Measurements from ENCODE around the gene ATXN7L1. TPM values are rescaled to one million over a fixed set of nuclear protein-coding genes. Genes with fewer than 3 reads are reported as not detected.
"Not testable (repeated sequence)": the region's sequence is repeated elsewhere in the genome, so short reads cannot be mapped to it uniquely, and the experiment has no call there.

The ATXN7L1 gene
- total RNA-seq, 1 donor from 2014 or later, result 5.1 TPM

DNA sequence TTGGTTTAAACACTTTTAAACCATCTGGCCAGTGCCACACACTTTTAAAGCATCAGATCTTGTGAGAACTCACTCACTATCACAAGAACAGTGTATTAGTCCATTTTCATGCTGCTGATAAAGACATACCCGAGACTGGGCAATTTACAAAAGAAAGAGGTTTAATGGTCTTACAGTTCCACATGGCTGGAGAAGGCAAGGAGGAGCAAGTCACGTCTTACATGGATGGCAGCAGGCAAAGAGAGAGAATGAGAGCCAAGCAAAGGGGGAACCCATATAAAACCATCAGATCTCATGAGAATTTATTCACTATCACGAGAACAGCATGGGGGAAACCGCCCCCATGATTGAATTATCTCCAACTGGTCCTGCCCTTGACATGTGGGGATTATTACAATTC lies 165.7 kb downstream of the ATXN7L1 start:
- not testable (repeated sequence) for DNase-seq (ENCODE audit: low read depth)

DNA sequence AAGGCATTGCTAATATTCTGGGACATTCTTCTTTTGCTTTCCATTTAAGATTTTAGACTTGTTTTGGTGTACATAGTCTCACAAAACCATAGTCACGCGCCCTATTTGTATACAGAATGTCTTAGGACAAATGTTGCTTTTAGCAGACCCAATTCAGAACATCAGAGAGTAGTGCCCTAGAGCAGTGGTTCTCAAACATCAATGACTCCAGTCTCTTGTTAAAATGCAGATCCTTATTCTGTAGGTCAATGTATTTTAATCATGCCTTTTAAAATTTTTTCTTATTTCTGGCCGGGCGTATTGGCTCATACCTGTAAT lies 167.7 kb downstream of the ATXN7L1 start:
- DNase-seq (ENCODE audit: low read depth), result no peak

DNA sequence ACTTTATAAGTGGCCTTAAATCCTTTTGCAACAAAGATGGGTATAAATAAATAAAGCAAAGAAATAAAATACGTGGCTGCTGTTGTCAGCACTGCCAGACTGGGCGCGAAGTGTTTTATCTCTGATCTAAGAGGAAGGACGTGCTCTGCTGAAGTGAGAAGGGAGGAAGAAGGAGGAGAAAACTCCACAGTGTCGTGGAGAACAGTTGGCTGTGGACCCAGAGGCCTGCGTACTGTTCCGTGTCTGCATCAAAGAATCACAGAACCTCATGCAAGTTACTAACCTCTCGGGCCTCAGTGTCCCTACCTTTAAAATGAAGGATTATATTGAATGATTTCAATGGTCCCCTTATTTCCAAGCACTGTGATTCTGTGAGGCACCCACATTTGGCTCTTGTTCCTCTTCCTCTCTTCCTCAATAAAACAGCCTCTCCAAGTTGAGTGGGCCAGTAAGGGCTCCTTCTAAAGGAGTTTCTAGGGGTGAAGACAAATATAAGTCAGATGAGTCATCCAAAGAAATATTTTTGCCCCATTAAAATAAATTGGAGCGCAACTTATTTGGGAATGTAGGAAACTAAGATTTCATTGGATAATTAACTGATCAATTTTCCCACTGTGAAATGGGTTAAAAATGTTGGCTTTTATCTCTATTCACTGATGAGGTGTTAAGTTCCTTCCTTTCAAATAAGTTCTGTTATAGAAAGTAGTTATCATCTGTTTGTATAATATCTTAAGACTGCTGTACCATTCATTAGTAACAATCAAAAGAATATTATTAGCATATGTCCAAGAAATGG lies 168.2 kb downstream of the ATXN7L1 start:
- DNase-seq (ENCODE audit: low read depth), result no peak

DNA sequence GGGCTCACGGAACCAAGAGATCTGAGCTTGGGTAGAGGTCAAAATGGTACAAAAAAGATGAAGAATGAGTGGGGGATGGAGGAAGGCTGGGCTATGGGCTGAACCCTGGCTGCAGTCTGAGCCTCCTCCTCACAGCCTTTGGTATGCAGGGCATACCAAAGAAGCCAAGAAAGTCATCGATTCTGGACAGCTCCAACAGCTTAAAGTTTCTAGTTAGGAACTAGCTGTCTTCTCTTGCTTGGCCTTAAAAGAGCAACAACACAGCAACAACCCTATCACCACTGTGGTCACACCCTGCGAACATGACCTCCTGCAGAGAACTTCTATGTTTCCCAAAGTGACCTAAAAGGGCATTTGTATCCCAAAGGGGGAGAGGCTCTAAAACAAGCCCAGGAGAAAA lies 169.0 kb downstream of the ATXN7L1 start:
- DNase-seq (ENCODE audit: low read depth), result no peak

DNA sequence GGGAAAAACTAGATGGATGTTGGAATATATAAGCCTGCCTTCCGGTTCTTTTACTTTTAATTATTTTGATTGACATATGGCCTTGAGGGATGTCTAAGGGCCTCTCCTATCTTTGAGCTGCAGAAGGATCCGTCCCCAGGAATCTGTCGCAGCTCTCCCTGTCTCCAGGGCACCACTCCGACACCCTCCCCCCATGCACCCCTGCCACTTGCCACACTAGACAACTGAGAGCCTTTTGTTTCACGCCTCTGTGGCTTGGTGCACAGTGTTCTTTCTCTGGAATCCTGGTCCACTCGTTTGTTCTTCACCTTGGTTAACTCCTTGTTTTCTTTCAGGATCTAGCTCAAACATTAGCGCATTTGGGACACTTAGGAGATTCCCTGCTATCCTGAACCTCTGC lies 171.0 kb downstream of the ATXN7L1 start:
- DNase-seq (ENCODE audit: low read depth), result no peak

GRCh38 chr7:105703207-105703930 lies 173.0 kb downstream of the ATXN7L1 start:
- DNase-seq (ENCODE audit: low read depth), result no peak

- DNase-seq (ENCODE audit: low read depth), result no peak
Measured at GRCh38 chr7:105699568-105700236, 176.7 kb downstream of the ATXN7L1 start.

DNA sequence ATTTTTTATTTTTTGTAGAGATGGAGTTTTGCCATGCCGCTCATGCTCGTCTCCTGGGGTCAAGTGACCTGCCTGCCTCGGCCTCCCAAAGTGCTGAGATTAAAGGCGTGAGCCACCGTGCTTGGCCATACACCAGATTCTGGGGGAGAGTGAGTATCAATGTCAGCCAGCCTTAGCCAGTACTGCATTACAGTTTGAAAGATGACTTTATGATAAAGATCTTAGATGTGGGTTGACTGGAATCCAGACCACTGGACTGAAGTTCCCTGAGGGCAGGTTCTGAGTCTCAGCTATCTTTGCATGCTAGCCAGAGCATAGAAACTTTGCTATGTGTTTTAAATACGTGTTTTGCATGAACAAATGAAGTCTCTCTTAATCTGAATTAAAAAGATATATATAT lies 177.9 kb downstream of the ATXN7L1 start:
- no peak for DNase-seq (ENCODE audit: low read depth)

- DNase-seq (ENCODE audit: low read depth), result no peak
Measured at GRCh38 chr7:105697753-105698152, 178.6 kb downstream of the ATXN7L1 start.

GRCh38 chr7:105697169-105697568 lies 179.2 kb downstream of the ATXN7L1 start:
- not testable (repeated sequence) for DNase-seq (ENCODE audit: low read depth)

DNA sequence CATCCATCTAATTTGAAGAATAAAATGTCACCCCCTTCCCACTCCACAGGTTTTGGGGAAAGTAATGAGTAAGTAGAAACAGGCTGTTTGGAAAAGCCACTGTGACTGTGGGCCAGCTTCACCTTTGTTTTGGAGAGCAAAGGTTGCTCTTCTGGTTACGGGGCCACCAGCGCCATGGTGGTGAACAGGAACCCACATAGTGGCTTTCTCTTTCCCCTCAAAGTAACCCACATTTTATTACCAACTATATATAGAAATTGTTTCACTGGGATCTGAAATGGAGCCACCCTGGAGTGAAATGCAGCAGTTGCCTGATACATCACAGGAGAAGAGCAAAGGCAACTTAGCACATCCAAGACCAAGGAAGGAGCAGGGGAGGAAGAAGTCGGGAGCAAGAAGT lies 182.8 kb downstream of the ATXN7L1 start:
- DNase-seq (ENCODE audit: low read depth), result peak; percentile 77

GRCh38 chr7:105691680-105692564 lies 184.5 kb downstream of the ATXN7L1 start:
- peak; percentile 87 for DNase-seq (ENCODE audit: low read depth)

GRCh38 chr7:105691082-105691679 lies 185.2 kb downstream of the ATXN7L1 start:
- peak; percentile 32 for DNase-seq (ENCODE audit: low read depth)

GRCh38 chr7:105690325-105690945 lies 186.0 kb downstream of the ATXN7L1 start:
- no peak for DNase-seq (ENCODE audit: low read depth)

DNA sequence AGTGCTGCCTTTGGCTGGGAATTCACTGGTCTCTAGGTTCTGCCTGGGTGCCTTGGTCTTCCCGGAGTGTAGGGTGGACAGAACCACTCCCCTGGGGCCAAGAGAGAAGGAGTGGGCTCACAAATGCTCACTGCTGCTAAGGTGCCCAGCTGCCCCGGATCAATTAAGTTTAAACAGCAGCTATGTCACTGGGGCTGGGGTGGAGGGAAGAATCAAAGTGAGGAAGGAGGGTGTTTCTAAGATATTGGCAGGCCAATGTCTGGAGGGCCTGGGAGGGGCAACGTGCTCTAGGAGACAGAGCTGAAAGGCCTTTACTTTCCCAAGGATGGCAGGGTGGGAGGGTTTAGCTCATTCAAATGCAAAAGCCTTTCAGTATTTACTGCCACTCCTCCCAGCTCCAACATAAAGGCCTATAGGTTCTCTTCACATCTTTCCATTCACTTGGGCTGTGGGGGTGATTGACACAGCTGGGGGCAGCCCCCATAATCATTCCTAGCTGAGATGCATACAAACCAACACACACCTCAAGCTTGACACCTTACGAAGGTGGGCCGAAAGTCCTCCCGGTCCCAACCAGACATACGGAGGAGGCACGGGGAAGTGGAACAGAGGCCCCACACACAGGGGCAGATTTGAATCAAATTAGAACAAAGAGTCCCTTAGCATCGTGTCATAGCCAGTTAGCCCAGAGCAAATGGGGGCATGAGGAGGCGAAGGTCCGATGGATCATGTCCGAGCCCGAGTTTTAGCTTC lies 187.2 kb downstream of the ATXN7L1 start:
- no peak for DNase-seq (ENCODE audit: low read depth)

GRCh38 chr7:105688617-105689016 lies 187.8 kb downstream of the ATXN7L1 start:
- no peak for DNase-seq (ENCODE audit: low read depth)

- no peak for DNase-seq (ENCODE audit: low read depth)
Measured at GRCh38 chr7:105685161-105685560, 191.2 kb downstream of the ATXN7L1 start.

- DNase-seq (ENCODE audit: low read depth), result no peak
Measured at GRCh38 chr7:105682341-105683060, 193.9 kb downstream of the ATXN7L1 start.
